ENCODE measurements around the gene ZMIZ2.
"Not testable (repeated sequence)": the region's sequence is repeated elsewhere in the genome, so short reads cannot be mapped to it uniquely, and the experiment has no call there.

ZMIZ2 gene

GRCh38 chr7:44803828-44804519 lies 55.3 kb downstream of the ZMIZ2 start:
- DNase-seq = not testable (repeated sequence)

- no peak for DNase-seq
Observed at GRCh38 chr7:44805950-44806349, 57.3 kb downstream of the ZMIZ2 start.

GRCh38 chr7:44808914-44809393 lies 60.3 kb downstream of the ZMIZ2 start:
- DNase-seq = no peak

GRCh38 chr7:44811093-44811492 lies 62.4 kb downstream of the ZMIZ2 start:
- no peak for DNase-seq

- no peak for DNase-seq
Observed at GRCh38 chr7:44811571-44811970, 62.9 kb downstream of the ZMIZ2 start.

GRCh38 chr7:44814919-44815318 lies 66.3 kb downstream of the ZMIZ2 start:
- no peak for DNase-seq

GRCh38 chr7:44819292-44819691 lies 70.6 kb downstream of the ZMIZ2 start:
- DNase-seq = no peak
